HEK293T (cell line): ENCODE measurements around the gene VPS37B.

ENCODE experiments used
- CTCF ChIA-PET: fragments of 350-600 bp; formaldehyde crosslinking; extraction: SDS; loops from one replicate; lab custom pipeline; 2021; ENCODE audit warnings: antibody characterized with exemption, inconsistent platforms; lab: Yijun Ruan, JAX
- POLR2A ChIA-PET: fragments of 350-600 bp; formaldehyde crosslinking; extraction: SDS; loops from one replicate; lab custom pipeline; 2020; ENCODE audit warnings: antibody characterized with exemption, inconsistent platforms; lab: Yijun Ruan, JAX
- DNase-seq: peaks from one replicate; pipeline ENCODE4 v3.0.0; 2012; ENCODE audit warnings: mixed read lengths; ENCODE audit errors: extremely low spot score
- ARNT ChIP-seq: fragments of 450-650 bp; IDR thresholded peaks from 2 replicates; pipeline ENCODE4 v1.6.1; 2017; ENCODE audit warnings: mild to moderate bottlenecking
- BHLHE40 ChIP-seq: fragments of 450-650 bp; IDR thresholded peaks from 2 replicates; pipeline ENCODE4 v1.6.1; 2016; ENCODE audit warnings: mild to moderate bottlenecking, moderate library complexity, borderline replicate concordance
- CTBP1 ChIP-seq: fragments of 450-650 bp; IDR thresholded peaks from 2 replicates; pipeline ENCODE4 v1.6.1; 2016; ENCODE audit warnings: borderline replicate concordance
- ELF4 ChIP-seq: fragments of 450-650 bp; IDR thresholded peaks from 2 replicates; pipeline ENCODE4 v1.6.1; 2017; ENCODE audit warnings: antibody characterized with exemption
- FOXA1 ChIP-seq: fragments of 450-650 bp; IDR thresholded peaks from 2 replicates; pipeline ENCODE4 v1.6.1; 2016; ENCODE audit warnings: mild to moderate bottlenecking
- FOXK2 ChIP-seq: fragments of 450-650 bp; IDR thresholded peaks from 2 replicates; pipeline ENCODE4 v1.6.1; 2016; ENCODE audit warnings: mild to moderate bottlenecking
- FOXM1 ChIP-seq: fragments of 450-650 bp; IDR thresholded peaks from 2 replicates; pipeline ENCODE4 v1.6.1; 2017; ENCODE audit warnings: mild to moderate bottlenecking, borderline replicate concordance
- HDGF ChIP-seq: fragments of 450-650 bp; IDR thresholded peaks from 2 replicates; pipeline ENCODE4 v1.6.1; 2017; ENCODE audit warnings: antibody characterized with exemption, borderline replicate concordance
- L3MBTL2 ChIP-seq: fragments of 450-650 bp; conservative IDR thresholded peaks from 2 replicates; pipeline ENCODE4 v1.6.1; 2016; ENCODE audit warnings: mild to moderate bottlenecking
- LEF1 ChIP-seq: fragments of 450-650 bp; IDR thresholded peaks from 2 replicates; pipeline ENCODE4 v1.6.1; 2017; ENCODE audit warnings: mild to moderate bottlenecking, borderline replicate concordance
- NFRKB ChIP-seq: fragments of 450-650 bp; IDR thresholded peaks from 2 replicates; pipeline ENCODE4 v1.6.1; 2016; ENCODE audit warnings: mild to moderate bottlenecking, moderate library complexity
- SP1 ChIP-seq: fragments of 450-650 bp; IDR thresholded peaks from 2 replicates; pipeline ENCODE4 v1.6.1; 2017
- SUZ12 ChIP-seq: fragments of 450-650 bp; IDR thresholded peaks from 2 replicates; pipeline ENCODE4 v1.6.1; 2016; ENCODE audit warnings: mild to moderate bottlenecking
- TARDBP ChIP-seq: fragments of 450-650 bp; IDR thresholded peaks from 2 replicates; pipeline ENCODE4 v1.6.1; 2016
- ZNF384 ChIP-seq: fragments of 450-650 bp; IDR thresholded peaks from 2 replicates; pipeline ENCODE4 v1.6.1; 2016
- TF ChIP-seq, protein P1 (sequence below): fragments of 450-650 bp; IDR thresholded peaks from 2 replicates; pipeline ENCODE4 v1.6.1; 2016

The VPS37B gene

GRCh38 chr12:122891661-122892525, 4.0 kb downstream of the VPS37B start:
- no peak for DNase-seq
- POLR2A ChIA-PET = no interaction called here
- TF ChIP-seq ZNF384 = peak; percentile 26; the same call in 1 of the 2 replicates
- TF ChIP-seq, protein P1, sequence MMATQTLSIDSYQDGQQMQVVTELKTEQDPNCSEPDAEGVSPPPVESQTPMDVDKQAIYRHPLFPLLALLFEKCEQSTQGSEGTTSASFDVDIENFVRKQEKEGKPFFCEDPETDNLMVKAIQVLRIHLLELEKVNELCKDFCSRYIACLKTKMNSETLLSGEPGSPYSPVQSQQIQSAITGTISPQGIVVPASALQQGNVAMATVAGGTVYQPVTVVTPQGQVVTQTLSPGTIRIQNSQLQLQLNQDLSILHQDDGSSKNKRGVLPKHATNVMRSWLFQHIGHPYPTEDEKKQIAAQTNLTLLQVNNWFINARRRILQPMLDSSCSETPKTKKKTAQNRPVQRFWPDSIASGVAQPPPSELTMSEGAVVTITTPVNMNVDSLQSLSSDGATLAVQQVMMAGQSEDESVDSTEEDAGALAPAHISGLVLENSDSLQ = no peak
- no peak for TF ChIP-seq FOXM1
- no peak for TF ChIP-seq BHLHE40
- CTCF ChIA-PET = no interaction called here

DNA sequence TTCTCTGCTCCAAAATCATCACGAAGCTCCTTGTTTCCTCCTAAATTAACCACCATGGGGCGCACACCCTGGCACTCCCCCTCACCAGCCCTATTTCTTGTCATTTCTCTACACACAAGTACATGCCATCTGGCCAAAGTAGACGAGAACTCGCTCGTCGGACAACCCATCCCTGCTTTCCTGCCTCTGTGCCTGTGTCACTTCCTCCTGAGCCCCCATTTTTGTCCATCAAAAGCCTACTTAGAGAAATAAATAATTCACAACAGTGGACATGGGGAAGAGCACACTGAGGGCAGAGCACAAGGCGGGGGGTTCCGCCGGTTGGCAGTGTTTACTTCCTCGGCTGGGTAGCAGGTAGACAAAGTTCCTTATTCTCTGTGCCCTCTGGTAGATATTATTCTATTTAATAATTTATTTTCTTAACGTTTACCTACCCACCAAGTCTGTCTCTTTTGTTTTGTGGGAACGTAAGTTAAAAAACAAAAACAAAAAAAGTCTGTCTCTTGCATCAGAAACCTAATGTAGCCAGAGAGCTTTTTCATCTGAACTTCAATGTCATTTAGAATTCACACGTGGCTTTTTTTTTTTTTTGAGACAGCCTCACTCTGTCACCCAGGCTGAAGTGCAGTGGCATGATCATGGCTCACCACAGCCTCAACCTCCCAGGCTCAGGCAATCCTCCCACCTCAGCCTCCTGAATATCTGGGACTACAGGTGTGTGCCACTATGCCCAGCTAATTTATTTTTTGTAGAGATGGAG, 6.0 kb downstream of the VPS37B start:
- CTCF ChIA-PET = interaction anchor here (1.0 kb wide), 1 partner anchor 10 kb away, joined by 4 read pairs; no protein-coding TSS in a partner anchor
- TF ChIP-seq ELF4 = no peak
- TF ChIP-seq L3MBTL2 = no peak
- no peak for TF ChIP-seq HDGF
- TF ChIP-seq, protein P1 = no peak
- POLR2A ChIA-PET = no interaction called here
- no peak for DNase-seq

- CTCF ChIA-PET = interaction anchor here (0.7 to 0.8 kb wide), 2 partner anchors 12 to 28 kb away, joined by 3 read pairs; no protein-coding TSS in a partner anchor
- POLR2A ChIA-PET = interaction anchor here (1.0 to 1.4 kb wide), 3 partner anchors 27 to 344 kb away, joined by 3 to 4 read pairs (median 3); partner anchors contain the start of genes ARL6IP4 and MPHOSPH9
- TF ChIP-seq CTBP1 (no peak), HDGF (no peak), FOXK2 (no peak), NFRKB (no peak), ELF4 (no peak), ZNF384 (no peak), FOXA1 (no peak), FOXM1 (no peak), L3MBTL2 (no peak; the same call in 1 of the 2 replicates), ARNT (no peak), LEF1 (no peak), SUZ12 (no peak), BHLHE40 (no peak), SP1 (no peak), TARDBP (no peak)
- TF ChIP-seq, protein P1 = no peak
- no peak for DNase-seq
Observed at GRCh38 chr12:122888232-122888752, 7.6 kb downstream of the VPS37B start.

GRCh38 chr12:122887819-122888212, 8.1 kb downstream of the VPS37B start:
- CTCF ChIA-PET = no interaction called here
- TF ChIP-seq FOXA1 (no peak), FOXM1 (no peak), ARNT (no peak), LEF1 (no peak), HDGF (no peak), CTBP1 (no peak), NFRKB (no peak), ZNF384 (no peak), ELF4 (no peak), BHLHE40 (no peak), L3MBTL2 (no peak)
- TF ChIP-seq, protein P1 = no peak
- POLR2A ChIA-PET = interaction anchor here (1.0 to 1.6 kb wide), 3 partner anchors 26 to 345 kb away, joined by 3 to 5 read pairs (median 4); partner anchors contain the start of genes ARL6IP4 and MPHOSPH9
- no peak for DNase-seq
